Ishikawa (cell line): ENCODE data around the gene ACTA2.

Source experiments
- CREB1 ChIP-seq: IDR thresholded peaks from 2 replicates; pipeline ENCODE4 v1.6.1; 2012; ENCODE audit warnings: low read depth
- EP300 ChIP-seq: IDR thresholded peaks from 2 replicates; pipeline ENCODE4 v1.6.1; 2012; ENCODE audit warnings: borderline replicate concordance
- NFIC ChIP-seq: IDR thresholded peaks from 2 replicates; pipeline ENCODE4 v1.6.1; 2012
- ZBTB7A ChIP-seq: IDR thresholded peaks from 2 replicates; pipeline ENCODE4 v1.6.1; 2012; ENCODE audit warnings: low read depth

- TF ChIP-seq EP300 (no peak), NFIC (no peak), CREB1 (no peak), ZBTB7A (no peak)
Observed at GRCh38 chr10:88978463-88978862, 25.9 kb upstream of the ACTA2 start.
